ENCODE data around the gene NCBP2L. TPM values are rescaled to one million over a fixed set of nuclear protein-coding genes. Genes with fewer than 3 reads are reported as not detected.

The NCBP2L gene
- total RNA-seq, 2 experiments from 2014 or later, result not detected

DNA sequence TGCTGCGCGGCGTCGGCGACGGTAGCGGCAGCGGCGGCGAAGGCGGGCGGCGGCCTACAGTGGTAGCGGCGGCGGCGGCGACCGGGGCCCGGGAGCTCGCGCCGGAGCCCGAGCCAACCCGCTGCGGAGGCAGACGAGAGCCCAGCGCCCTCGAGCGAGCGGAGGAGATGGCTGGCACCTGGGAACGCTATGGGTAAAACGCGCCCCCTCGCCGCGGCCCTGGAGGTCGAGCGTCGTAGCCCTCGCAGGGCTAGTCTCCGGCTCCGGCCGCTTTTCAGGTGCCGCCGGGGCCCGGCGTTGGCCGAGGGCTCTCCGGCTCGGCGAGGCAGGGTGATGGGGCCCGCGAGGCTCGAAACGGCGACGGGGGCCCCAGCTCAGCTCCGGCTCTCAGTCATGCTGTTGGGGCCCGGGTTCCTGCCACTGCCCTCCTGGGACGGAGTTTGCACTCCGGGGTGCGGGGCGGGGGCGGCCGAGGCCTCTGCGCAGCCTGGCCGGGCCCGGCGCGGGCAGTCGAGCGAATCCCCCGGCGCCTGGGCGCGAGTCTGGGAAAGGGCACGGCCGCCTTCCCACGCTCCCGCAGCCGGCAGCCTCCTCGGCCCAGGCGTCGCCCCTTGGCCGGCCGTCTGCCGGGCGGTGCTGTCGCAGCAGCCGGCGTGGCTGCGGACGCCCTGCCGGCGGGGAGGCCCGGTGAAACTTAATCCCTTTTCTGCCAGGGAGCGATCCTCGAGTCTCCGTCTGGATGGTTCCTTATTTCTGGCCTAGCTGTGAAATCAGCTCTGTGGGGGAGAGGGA, 48.9 kb downstream of the NCBP2L start:
- H3K9me3 ChIP-seq (ENCODE audit: control insufficient read depth in 1 of 2, insufficient read depth in 1 of 2, low read length in 2 of 2), result no peaks in the 10 kb centered on the region
- Mint-ChIP-seq H3K4me3 (peak overlapping the region; percentile 93), H3K36me3 (ENCODE audit: low read depth) (no peaks in the 10 kb centered on the region), H3K9me3 (no peaks in the 10 kb centered on the region), H3K4me1 (ENCODE audit: low read depth) (peaks cover 58% of the 10 kb centered on the region), H3K27ac (peak overlapping the region; percentile 90), H3K27me3 (peaks cover 5% of the 10 kb centered on the region)
- intact Hi-C loops (cut with DNase I, micrococcal nuclease), result loop anchor here in 1 of 2 experiments (5.0 kb wide), 1 partner anchor 49 kb away; the partner anchor contains the start of genes NCBP2L and TSC22D3
- H3K4me1 ChIP-seq (ENCODE audit: insufficient read depth, low read length), result peaks cover 20% of the 10 kb centered on the region
- peak overlapping the region; percentile 62 for H3K4me3 ChIP-seq (ENCODE audit: low read length)
- H3K36me3 ChIP-seq (ENCODE audit: insufficient read depth, low read length), result no peaks in the 10 kb centered on the region
- ATAC-seq (ENCODE audit: poor library complexity) (peak; percentile 49), DNase-seq (peak in 13 of 14 experiments; percentile 1 to 72 (median 33))
- peak overlapping the region in 1 of 2 donors; percentile 50 for H3K27ac ChIP-seq (ENCODE audit: low read depth in 1 of 2, low read length in 2 of 2)
- TF ChIP-seq, protein P1, sequence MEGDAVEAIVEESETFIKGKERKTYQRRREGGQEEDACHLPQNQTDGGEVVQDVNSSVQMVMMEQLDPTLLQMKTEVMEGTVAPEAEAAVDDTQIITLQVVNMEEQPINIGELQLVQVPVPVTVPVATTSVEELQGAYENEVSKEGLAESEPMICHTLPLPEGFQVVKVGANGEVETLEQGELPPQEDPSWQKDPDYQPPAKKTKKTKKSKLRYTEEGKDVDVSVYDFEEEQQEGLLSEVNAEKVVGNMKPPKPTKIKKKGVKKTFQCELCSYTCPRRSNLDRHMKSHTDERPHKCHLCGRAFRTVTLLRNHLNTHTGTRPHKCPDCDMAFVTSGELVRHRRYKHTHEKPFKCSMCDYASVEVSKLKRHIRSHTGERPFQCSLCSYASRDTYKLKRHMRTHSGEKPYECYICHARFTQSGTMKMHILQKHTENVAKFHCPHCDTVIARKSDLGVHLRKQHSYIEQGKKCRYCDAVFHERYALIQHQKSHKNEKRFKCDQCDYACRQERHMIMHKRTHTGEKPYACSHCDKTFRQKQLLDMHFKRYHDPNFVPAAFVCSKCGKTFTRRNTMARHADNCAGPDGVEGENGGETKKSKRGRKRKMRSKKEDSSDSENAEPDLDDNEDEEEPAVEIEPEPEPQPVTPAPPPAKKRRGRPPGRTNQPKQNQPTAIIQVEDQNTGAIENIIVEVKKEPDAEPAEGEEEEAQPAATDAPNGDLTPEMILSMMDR (IDR thresholded peaks at IDR 0.05), result no peak
- CTCF ChIA-PET, result interaction anchor here (0.9 kb wide), 1 partner anchor 110 kb away, joined by 3 read pairs; no protein-coding TSS in a partner anchor
- POLR2A ChIA-PET, result interaction anchor here (0.6 to 2.3 kb wide), 7 partner anchors 52 to 826 kb away, joined by 3 to 17 read pairs (median 4); partner anchors contain the start of genes ATG4A, MORC4, PRPS1 and PSMD10
- H3K27me3 ChIP-seq (ENCODE audit: control insufficient read depth in 1 of 2, insufficient read depth in 2 of 2, low read length in 2 of 2), result no peaks in the 10 kb centered on the region

DNA sequence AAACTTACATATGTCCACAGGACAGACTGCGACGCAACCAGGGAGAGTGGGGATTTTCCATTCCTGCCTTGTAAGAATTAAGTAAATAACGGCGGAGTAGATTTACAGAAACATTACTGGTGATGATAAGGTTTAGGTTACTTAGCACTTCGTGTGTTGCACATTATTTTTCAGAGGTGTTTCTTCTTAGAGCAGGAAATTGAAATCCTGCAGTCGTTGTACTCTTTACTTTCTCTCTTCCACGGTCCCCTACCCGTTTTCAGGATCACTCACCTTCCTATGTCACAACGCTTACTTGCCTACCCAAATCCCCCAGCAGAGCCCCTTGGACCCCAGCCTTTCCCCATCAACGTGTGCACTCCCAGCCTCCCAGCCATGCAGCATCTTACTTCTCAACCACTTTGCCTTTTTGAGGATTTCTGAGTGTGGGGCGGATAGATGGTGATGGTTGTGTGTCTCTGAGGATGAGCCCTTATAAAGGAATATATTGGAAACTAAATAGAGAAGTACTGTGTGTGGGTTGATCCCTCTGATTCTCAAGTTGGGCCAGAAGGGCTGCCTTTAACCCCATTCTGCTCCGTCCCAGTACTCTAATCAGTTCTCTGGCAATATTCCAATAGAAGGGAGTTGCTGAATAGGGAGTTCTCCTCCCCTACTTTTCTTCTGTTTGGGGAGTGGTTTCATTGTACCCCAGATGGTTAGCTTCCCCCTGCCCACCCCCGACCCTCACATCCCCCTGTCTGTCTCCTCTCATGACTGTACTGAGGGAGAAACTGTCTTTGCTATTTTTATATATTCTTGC, 49.7 kb downstream of the NCBP2L start:
- no peaks in the 10 kb centered on the region for H3K9me3 ChIP-seq (ENCODE audit: control insufficient read depth in 1 of 2, insufficient read depth in 1 of 2, low read length in 2 of 2)
- ChIA-PET POLR2A (interaction anchor here (2.3 kb wide), 1 partner anchor 199 kb away, joined by 17 read pairs; the partner anchor contains the start of gene PRPS1), CTCF (interaction anchor here (0.9 to 1.0 kb wide), 2 partner anchors 111 to 155 kb away, joined by 3 to 5 read pairs; no protein-coding TSS in a partner anchor)
- Mint-ChIP-seq H3K4me1 (ENCODE audit: low read depth) (peaks cover 58% of the 10 kb centered on the region), H3K9me3 (no peaks in the 10 kb centered on the region), H3K27me3 (peaks cover 5% of the 10 kb centered on the region), H3K4me3 (peak overlapping the region; percentile 93), H3K36me3 (ENCODE audit: low read depth) (no peaks in the 10 kb centered on the region), H3K27ac (peak overlapping the region; percentile 90)
- peak overlapping the region; percentile 42 for H3K4me3 ChIP-seq (ENCODE audit: low read length)
- TF ChIP-seq, protein P1 (IDR thresholded peaks at IDR 0.05), result no peak
- DNase-seq (peak in 2 of 14 experiments; percentile 13 to 31), ATAC-seq (ENCODE audit: poor library complexity) (no peak)
- H3K27me3 ChIP-seq (ENCODE audit: control insufficient read depth in 1 of 2, insufficient read depth in 2 of 2, low read length in 2 of 2), result no peaks in the 10 kb centered on the region
- peaks cover 20% of the 10 kb centered on the region for H3K4me1 ChIP-seq (ENCODE audit: insufficient read depth, low read length)
- intact Hi-C loops (cut with DNase I, micrococcal nuclease), result loop anchor here in 1 of 2 experiments (5.0 kb wide), 1 partner anchor 50 kb away; the partner anchor contains the start of genes NCBP2L and TSC22D3
- H3K36me3 ChIP-seq (ENCODE audit: insufficient read depth, low read length), result no peaks in the 10 kb centered on the region
- no peak overlapping the region for H3K27ac ChIP-seq (ENCODE audit: low read depth in 1 of 2, low read length in 2 of 2)

DNA sequence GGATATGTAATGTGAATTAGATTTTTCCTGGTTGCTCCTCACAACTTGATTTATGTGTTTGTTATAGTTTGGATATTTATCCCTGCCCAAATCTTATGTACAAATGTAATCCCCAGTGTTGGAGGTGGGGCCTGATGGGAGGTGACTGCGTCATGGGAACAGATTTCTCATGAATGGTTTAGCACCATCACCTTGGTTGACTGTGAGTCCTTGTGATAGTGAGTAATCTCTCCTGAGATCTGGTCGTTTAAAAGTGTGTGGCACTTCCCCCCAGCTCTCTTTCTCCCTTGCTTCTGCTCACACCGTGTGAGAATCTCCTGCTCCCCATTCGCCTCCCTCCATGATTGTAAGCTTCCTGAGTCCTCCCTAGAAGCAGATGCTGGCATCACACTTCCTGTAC, 50.3 kb downstream of the NCBP2L start:
- Histone ChIP-seq H3K27me3 (ENCODE audit: control insufficient read depth in 1 of 2, insufficient read depth in 2 of 2, low read length in 2 of 2) (no peaks in the 10 kb centered on the region), H3K36me3 (ENCODE audit: insufficient read depth, low read length) (no peaks in the 10 kb centered on the region), H3K27ac (ENCODE audit: low read depth in 1 of 2, low read length in 2 of 2) (no peak overlapping the region), H3K4me3 (ENCODE audit: low read length) (no peak overlapping the region), H3K4me1 (ENCODE audit: insufficient read depth, low read length) (peaks cover 20% of the 10 kb centered on the region), H3K9me3 (ENCODE audit: control insufficient read depth in 1 of 2, insufficient read depth in 1 of 2, low read length in 2 of 2) (no peaks in the 10 kb centered on the region)
- Mint-ChIP-seq H3K4me3 (peak overlapping the region; percentile 46), H3K27ac (peak overlapping the region; percentile 15), H3K36me3 (ENCODE audit: low read depth) (no peaks in the 10 kb centered on the region), H3K9me3 (no peaks in the 10 kb centered on the region), H3K27me3 (peaks cover 5% of the 10 kb centered on the region), H3K4me1 (ENCODE audit: low read depth) (peaks cover 60% of the 10 kb centered on the region)
- TF ChIP-seq, protein P1 (IDR thresholded peaks at IDR 0.05), result no peak
- ChIA-PET CTCF (interaction anchor here (1.0 kb wide), 1 partner anchor 155 kb away, joined by 5 read pairs; no protein-coding TSS in a partner anchor), POLR2A (no interaction called here)
- intact Hi-C loops (cut with DNase I, micrococcal nuclease), result loop anchor here in 1 of 2 experiments (5.0 kb wide), 1 partner anchor 51 kb away; the partner anchor contains the start of genes NCBP2L and TSC22D3
- DNase-seq, result no peak
- ATAC-seq (ENCODE audit: poor library complexity), result no peak

All from CD4-positive, alpha-beta T cell (primary cell).